GM12874 (cell line): Measurements from ENCODE around the gene PSPN.

Experiments
- TF ChIP-seq, protein P1 (sequence below): IDR thresholded peaks from 2 replicates; pipeline ENCODE4 v1.5.1; 2011; ENCODE audit warnings: low read depth, mild to moderate bottlenecking, control low read depth, low read length, moderate library complexity; ENCODE audit not compliant: insufficient read depth

PSPN gene

DNA sequence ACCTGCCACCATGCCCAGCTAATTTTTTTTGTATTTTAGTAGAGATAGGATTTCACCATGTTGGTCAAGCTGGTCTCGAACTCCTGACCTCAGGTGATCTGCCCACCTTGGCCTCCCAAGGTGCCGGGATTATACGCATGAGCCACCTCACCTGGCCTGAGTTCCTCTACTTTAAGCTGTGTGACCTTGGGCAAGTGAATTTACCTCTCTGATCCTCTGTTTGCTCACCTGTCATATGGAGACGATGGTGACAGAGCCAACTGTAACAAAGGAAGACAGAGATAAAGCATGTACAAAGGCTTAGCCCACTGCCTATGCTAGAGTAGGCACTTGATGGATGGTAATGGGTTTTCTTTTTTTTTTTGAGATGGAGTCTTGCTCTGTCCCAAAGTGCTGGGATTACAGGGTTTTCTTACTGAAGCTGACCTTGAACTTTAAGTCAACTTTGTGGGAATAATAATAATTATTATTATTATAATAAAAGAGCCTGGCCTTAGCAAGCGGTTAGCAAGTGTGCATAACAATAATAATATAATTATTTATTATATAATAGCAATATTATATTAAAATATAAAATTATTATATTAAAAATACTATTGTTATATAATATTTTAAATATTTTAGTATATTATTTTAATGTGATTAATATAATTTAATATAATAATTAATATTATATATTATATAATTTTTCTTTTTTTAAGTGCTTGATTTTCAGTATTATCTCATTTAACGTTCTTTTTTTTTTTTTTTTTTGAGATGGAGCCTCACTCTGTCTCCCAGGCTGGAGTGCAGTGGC, 41.0 kb downstream of the PSPN start:
- TF ChIP-seq, protein P1, sequence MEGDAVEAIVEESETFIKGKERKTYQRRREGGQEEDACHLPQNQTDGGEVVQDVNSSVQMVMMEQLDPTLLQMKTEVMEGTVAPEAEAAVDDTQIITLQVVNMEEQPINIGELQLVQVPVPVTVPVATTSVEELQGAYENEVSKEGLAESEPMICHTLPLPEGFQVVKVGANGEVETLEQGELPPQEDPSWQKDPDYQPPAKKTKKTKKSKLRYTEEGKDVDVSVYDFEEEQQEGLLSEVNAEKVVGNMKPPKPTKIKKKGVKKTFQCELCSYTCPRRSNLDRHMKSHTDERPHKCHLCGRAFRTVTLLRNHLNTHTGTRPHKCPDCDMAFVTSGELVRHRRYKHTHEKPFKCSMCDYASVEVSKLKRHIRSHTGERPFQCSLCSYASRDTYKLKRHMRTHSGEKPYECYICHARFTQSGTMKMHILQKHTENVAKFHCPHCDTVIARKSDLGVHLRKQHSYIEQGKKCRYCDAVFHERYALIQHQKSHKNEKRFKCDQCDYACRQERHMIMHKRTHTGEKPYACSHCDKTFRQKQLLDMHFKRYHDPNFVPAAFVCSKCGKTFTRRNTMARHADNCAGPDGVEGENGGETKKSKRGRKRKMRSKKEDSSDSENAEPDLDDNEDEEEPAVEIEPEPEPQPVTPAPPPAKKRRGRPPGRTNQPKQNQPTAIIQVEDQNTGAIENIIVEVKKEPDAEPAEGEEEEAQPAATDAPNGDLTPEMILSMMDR: no peak

DNA sequence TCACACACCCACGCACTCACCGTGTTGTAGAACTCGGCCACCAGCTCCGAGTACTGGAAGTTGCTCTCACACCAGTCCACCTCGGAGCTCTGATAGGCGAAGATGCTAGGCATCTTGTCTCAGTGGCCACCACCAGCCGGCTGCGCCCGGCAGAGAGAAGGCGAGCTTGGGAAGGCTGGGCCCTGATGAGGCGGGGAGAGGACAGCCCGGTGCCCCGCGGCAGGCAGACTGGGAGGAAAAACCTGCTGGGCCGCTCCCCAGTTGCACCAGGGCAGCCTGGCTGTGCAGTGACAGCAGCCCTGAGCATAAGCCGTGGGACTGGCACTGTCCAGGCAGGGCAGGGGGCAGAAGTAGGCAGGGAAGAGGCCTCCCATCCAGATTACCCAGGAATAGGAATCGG, 42.3 kb downstream of the PSPN start, which contains the start of gene ACER1:
Gene ACER1, minus strand, starts transcription at position 174 of the 400 bp plus-strand sequence. Its CDS starts 61 bp downstream, at position 113.
- TF ChIP-seq, protein P1: no peak

DNA sequence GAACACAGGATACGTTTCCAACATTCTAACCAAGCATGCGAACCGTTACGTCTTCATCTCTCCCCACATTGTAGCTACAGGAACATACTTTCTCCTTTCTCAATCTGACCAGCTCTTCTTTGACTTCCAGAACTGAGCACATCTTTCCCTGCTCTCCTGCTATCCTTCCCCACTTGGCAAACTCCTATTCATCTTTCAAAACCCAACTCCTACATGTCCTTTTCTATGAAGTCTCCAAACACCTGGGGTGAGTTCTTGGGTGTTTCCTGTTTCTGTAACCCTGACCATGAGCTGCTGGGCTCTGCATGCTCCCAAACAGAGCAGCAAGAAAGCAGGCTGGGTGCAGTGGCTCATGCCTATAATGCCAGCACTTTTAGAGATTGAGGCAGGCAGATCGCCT, 48.9 kb downstream of the PSPN start:
- TF ChIP-seq, protein P1: no peak

DNA sequence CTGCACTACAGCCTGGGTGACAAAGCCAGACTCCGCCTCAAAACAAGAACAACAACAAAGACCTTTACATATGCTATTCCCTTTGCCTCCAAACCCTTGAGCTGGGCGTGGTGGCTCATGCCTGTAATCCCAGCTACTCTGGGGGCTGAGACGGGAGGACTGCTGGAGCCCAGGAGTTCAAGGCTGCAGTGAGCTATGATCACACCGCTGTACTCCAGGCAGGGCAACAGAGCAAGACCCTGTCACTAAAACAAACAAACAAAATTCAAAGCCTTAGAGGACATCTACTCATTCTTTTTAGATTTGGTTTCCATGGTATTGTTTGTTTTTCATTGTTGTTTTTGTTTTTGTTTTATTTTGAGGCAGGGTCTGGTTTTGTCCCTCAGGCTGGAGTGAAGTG, 50.1 kb downstream of the PSPN start:
- TF ChIP-seq, protein P1: no peak
